IMR-90 (cell line): ENCODE measurements around the gene SMAD2. TPM values are rescaled to one million over a fixed set of nuclear protein-coding genes. Genes with fewer than 3 reads are reported as not detected.

Source experiments
- ATAC-seq: fragments of 200-7000 bp; cut with Tn5 transposase; 2 replicates; pipeline ENCODE4 v1.9.1; 2020; ENCODE audit warnings: low read depth, mild to moderate bottlenecking, moderate library complexity
- BruUV-seq: library from RNA; stranded (reverse); fragments of 400-500 nt; replicated peaks from 2 replicates; lab custom pipeline; 2021; lab: Mats Ljungman, UMichigan
- CTCF ChIA-PET: fragments of 300-600 bp; formaldehyde crosslinking; extraction: SDS; loops from one replicate; lab custom pipeline; 2021; ENCODE audit warnings: antibody characterized with exemption; lab: Yijun Ruan, JAX
- POLR2A ChIA-PET: fragments of 300-600 bp; sonication (Branson Sonifier 250); formaldehyde crosslinking; loops from one replicate; lab custom pipeline; 2022; ENCODE audit warnings: antibody characterized with exemption; ENCODE audit not compliant: unreplicated experiment; lab: Charles Lee
- DNase-seq: peaks from one replicate; pipeline ENCODE4 v3.0.0; 2013
- H2AFZ ChIP-seq: replicated peaks from 2 replicates; pipeline ENCODE3; 2013; ENCODE audit warnings: low read length, mild to moderate bottlenecking; ENCODE audit not compliant: poor library complexity
- H2AK5ac ChIP-seq: 2 replicates; pipeline ENCODE4 v1.6.1; 2013; ENCODE audit warnings: low read depth, low read length, inconsistent platforms
- H2AK9ac ChIP-seq: replicated peaks from 2 replicates; pipeline ENCODE3; 2013; ENCODE audit warnings: mild to moderate bottlenecking, low read depth, low read length, moderate library complexity; ENCODE audit not compliant: poor library complexity
- H2BK120ac ChIP-seq: 2 replicates; pipeline ENCODE4 v1.6.1; 2013; ENCODE audit warnings: low read depth, low read length, inconsistent platforms
- H2BK15ac ChIP-seq: 3 replicates; pipeline ENCODE4 v1.6.1; 2013; ENCODE audit warnings: low read depth, low read length, inconsistent platforms
- H2BK20ac ChIP-seq: 2 replicates; pipeline ENCODE4 v1.6.1; 2013; ENCODE audit warnings: low read depth, mild to moderate bottlenecking, inconsistent platforms, low read length, moderate library complexity
- H2BK5ac ChIP-seq: 2 replicates; pipeline ENCODE4 v1.6.1; 2013; ENCODE audit warnings: mild to moderate bottlenecking, low read depth, low read length, inconsistent platforms; ENCODE audit not compliant: poor library complexity, severe bottlenecking
- H3K14ac ChIP-seq: replicated peaks from 2 replicates; pipeline ENCODE4 v1.6.1; 2013; ENCODE audit warnings: low read depth, low read length, inconsistent platforms
- H3K18ac ChIP-seq: 2 replicates; pipeline ENCODE4 v1.6.1; 2013; ENCODE audit warnings: low read depth, low read length, control low read depth
- H3K23ac ChIP-seq: 2 replicates; pipeline ENCODE4 v1.6.1; 2013; ENCODE audit warnings: low read depth, low read length, inconsistent platforms
- H3K27ac ChIP-seq: 2 replicates; pipeline ENCODE4 v1.5.1; 2013; ENCODE audit warnings: mild to moderate bottlenecking, control low read depth, low read length; ENCODE audit not compliant: insufficient read depth
- H3K27me3 ChIP-seq: 2 replicates; pipeline ENCODE4 v1.6.1; 2013; ENCODE audit warnings: low read length; ENCODE audit not compliant: control insufficient read depth, insufficient read depth
- H3K36me3 ChIP-seq: 2 replicates; pipeline ENCODE4 v1.6.1; 2013; ENCODE audit warnings: low read length, mixed read lengths; ENCODE audit not compliant: control insufficient read depth, insufficient read depth
- H3K4ac ChIP-seq: 2 replicates; pipeline ENCODE4 v1.6.1; 2013; ENCODE audit warnings: low read depth, low read length, inconsistent platforms
- H3K4me1 ChIP-seq: 2 replicates; pipeline ENCODE4 v1.6.1; 2013; ENCODE audit warnings: low read length, mixed read lengths; ENCODE audit not compliant: control insufficient read depth, insufficient read depth
- H3K4me2 ChIP-seq: 2 replicates; pipeline ENCODE4 v1.6.1; 2013; ENCODE audit warnings: low read depth, mild to moderate bottlenecking, control low read depth, low read length, moderate library complexity
- H3K4me3 ChIP-seq: 2 replicates; pipeline ENCODE4 v1.5.1; 2013; ENCODE audit warnings: low read depth, mild to moderate bottlenecking, control low read depth, low read length, moderate library complexity; ENCODE audit not compliant: insufficient read depth
- H3K56ac ChIP-seq: 2 replicates; pipeline ENCODE4 v1.6.1; 2013; ENCODE audit warnings: low read length, inconsistent platforms; ENCODE audit not compliant: insufficient read depth; ENCODE audit errors: extremely low read depth
- H3K79me1 ChIP-seq, 2 experiments: 2 replicates each; pipeline ENCODE4 v1.6.1; 2013; ENCODE audit warnings: low read length in 2 of 2, inconsistent platforms in 1 of 2, low read depth in 1 of 2
- H3K9ac ChIP-seq: 2 replicates; pipeline ENCODE4 v1.6.1; 2013; ENCODE audit warnings: low read depth, low read length, control low read depth
- H3K9me1 ChIP-seq: 2 replicates; pipeline ENCODE4 v1.6.1; 2013; ENCODE audit warnings: low read length, inconsistent platforms; ENCODE audit not compliant: insufficient read depth
- H3K9me3 ChIP-seq: 2 replicates; pipeline ENCODE4 v1.6.1; 2013; ENCODE audit warnings: low read length; ENCODE audit not compliant: control insufficient read depth, insufficient read depth
- H4K20me1 ChIP-seq: 2 replicates; pipeline ENCODE4 v1.6.1; 2013; ENCODE audit warnings: low read length, inconsistent platforms; ENCODE audit not compliant: insufficient read depth
- H4K5ac ChIP-seq: 2 replicates; pipeline ENCODE4 v1.6.1; 2013; ENCODE audit warnings: mild to moderate bottlenecking, low read depth, low read length, control low read depth
- H4K8ac ChIP-seq, 2 experiments: 2 replicates each; pipeline ENCODE4 v1.6.1; 2013; ENCODE audit warnings: low read depth in 2 of 2, low read length in 2 of 2, control low read depth in 1 of 2, inconsistent platforms in 1 of 2
- H4K91ac ChIP-seq: 2 replicates; pipeline ENCODE4 v1.6.1; 2013; ENCODE audit warnings: low read depth, low read length, inconsistent platforms; ENCODE audit not compliant: insufficient read depth
- CHD1 ChIP-seq: IDR thresholded peaks from 2 replicates; pipeline ENCODE4 v1.6.1; 2012; ENCODE audit warnings: low read depth, low read length, improper control_type of control experiment
- RCOR1 ChIP-seq: IDR thresholded peaks from 2 replicates; pipeline ENCODE4 v1.6.1; 2012; ENCODE audit warnings: mild to moderate bottlenecking, low read length, improper control_type of control experiment; ENCODE audit not compliant: insufficient replicate concordance
- WGBS, 2 experiments: methylation state at CpG; one replicate each; pipeline versions ENCODE4 v1.1.5 to v1.1.7; 2013; ENCODE audit warnings: missing lambda C conversion rate in 2 of 2; ENCODE audit not compliant: insufficient read length in 1 of 2; ENCODE audit errors: extremely low coverage in 2 of 2; 5-methylcytosine and 5-hydroxymethylcytosine counted together
- dilution Hi-C: fragments of 300-500 bp; cut with HindIII; formaldehyde crosslinking; loops from one replicate; pipeline ENCODE4 v1.14.3; 2018; ENCODE audit warnings: low sequenced_read_pairs; ENCODE audit not compliant: unreplicated experiment
- in situ Hi-C: fragments of 300-500 bp; cut with MboI; formaldehyde crosslinking; loops from 3 replicates; pipeline ENCODE4 v1.14.3; 2019; ENCODE audit warnings: low sequenced_read_pairs, inconsistent platforms, mixed read lengths
- intact Hi-C: fragments of 100-400 bp; cut with micrococcal nuclease; formaldehyde crosslinking; loops from 2 replicates; pipeline ENCODE4 v1.10.0; 2022
- polyA plus RNA-seq, 3 experiments: library from polyadenylated mRNA; depleted of rRNA; stranded (reverse); fragments of >200 nt; gene quantifications; 2 replicates each; pipeline ENCODE4 v1.2.3, GENCODE V29; 2012; ENCODE audit warnings: low replicate concordance in 1 of 3
- total RNA-seq: library from RNA; depleted of rRNA; stranded (reverse); fragments of >200 nt; gene quantifications from 2 replicates; pipeline ENCODE4 v1.2.3, GENCODE V29; 2012

The SMAD2 gene
- total and polyA plus RNA-seq, 2 of the 4 experiments (the other 2 are of a cell fraction), result 41.7 to 171 TPM

DNA sequence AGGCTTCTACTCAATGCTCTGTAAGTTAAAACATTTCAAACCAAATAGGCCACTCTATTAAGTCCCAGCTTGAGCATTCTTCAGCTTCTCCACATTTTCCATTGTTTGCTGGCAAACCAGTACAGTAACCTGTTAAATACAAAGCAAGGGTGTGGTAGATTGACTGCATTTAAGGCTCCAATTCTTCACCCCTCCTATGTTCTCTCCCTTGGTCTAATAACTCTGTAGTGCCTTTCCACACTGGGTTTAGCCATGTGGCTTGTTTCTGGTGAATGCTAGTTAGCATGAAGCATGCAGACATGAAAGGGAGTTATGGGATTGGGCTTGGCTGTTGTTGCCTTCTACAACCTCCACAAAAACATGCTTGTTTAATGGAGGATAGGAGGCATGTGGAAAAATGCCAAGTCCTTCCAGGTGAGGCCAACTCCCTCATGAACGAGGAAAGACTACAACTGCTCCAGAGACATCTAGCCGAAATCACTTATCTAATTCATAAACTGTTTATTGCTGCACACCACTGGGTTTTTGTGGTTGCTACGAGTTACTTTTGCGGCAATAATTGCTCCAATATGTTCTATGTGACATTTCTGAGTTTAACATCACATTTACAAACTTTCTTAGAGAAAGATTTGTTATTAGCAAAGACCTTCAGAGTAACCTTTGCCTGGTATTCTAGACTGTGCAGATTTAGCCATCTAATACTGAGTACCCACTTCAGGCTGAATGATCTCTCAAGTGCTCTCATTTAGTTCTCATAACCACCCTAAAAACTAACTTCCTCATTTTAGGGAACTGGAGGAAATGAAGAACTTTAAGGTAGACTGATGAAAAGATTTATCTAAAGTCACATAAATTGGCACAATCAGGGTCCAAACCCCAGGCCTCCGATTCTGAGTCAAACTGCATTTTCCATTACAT is 104.0 kb downstream of the SMAD2 start:
- no peak overlapping the region for H2BK120ac ChIP-seq
- H3K27me3 ChIP-seq, result no peaks in the 10 kb centered on the region
- CTCF ChIA-PET, result no interaction called here
- no peaks in the 10 kb centered on the region for H3K9me1 ChIP-seq
- no peak overlapping the region for H3K4ac ChIP-seq
- H3K4me3 ChIP-seq, result no peak overlapping the region
- BruUV-seq, result no TSS peak
- H3K9me3 ChIP-seq, result no peaks in the 10 kb centered on the region
- H3K9ac ChIP-seq, result no peak overlapping the region
- in situ Hi-C loops (no loop called here), dilution Hi-C loops (no loop called here), intact Hi-C loops (no loop called here)
- H3K18ac ChIP-seq, result no peak overlapping the region
- no peak overlapping the region for H2BK15ac ChIP-seq
- H3K79me1 ChIP-seq, result no peaks in the 10 kb centered on the region
- ATAC-seq, result no peak
- H4K8ac ChIP-seq, result no peak overlapping the region
- H4K20me1 ChIP-seq, result no peaks in the 10 kb centered on the region
- POLR2A ChIA-PET, result no interaction called here
- no peak overlapping the region for H4K91ac ChIP-seq
- H2AFZ ChIP-seq, result no peak overlapping the region
- 0 out of 2 replicates have a peak, but pooled peaks cover 3% of the 10 kb centered on the region for H3K36me3 ChIP-seq
- H2BK20ac ChIP-seq, result no peak overlapping the region
- H3K14ac ChIP-seq, result no peak overlapping the region
- no peak overlapping the region for H3K23ac ChIP-seq
- no peak overlapping the region for H4K5ac ChIP-seq
- TF ChIP-seq RCOR1 (no peak), CHD1 (no peak)
- H3K4me2 ChIP-seq, result no peak overlapping the region
- H2AK9ac ChIP-seq, result no peak overlapping the region
- no peak for DNase-seq
- no peak overlapping the region for H3K56ac ChIP-seq
- H3K4me1 ChIP-seq, result no peaks in the 10 kb centered on the region
- no peak overlapping the region for H3K27ac ChIP-seq
- H2AK5ac ChIP-seq, result no peak overlapping the region
- H2BK5ac ChIP-seq, result no peak overlapping the region
- 93% methylated on average over 2 of the region's 5 CpGs; no CpG with 5 or more reads in 1 of the 2 experiments for WGBS, 2 experiments
